22Rv1 (cell line): ENCODE measurements around the gene SYNGR2.
A peak's percentile ranks its signal among the peaks of the same experiment; 100 is the strongest.

Experiments
- H3K27ac ChIP-seq: fragments of 450-650 bp; 2 replicates; pipeline ENCODE4 v1.5.1; 2017
- ZFX ChIP-seq: fragments of 450-650 bp; IDR thresholded peaks from 2 replicates; pipeline ENCODE4 v1.6.1; 2017; ENCODE audit warnings: antibody characterized with exemption, borderline replicate concordance
- TF ChIP-seq, protein P1 (sequence below): fragments of 450-650 bp; IDR thresholded peaks from 2 replicates; pipeline ENCODE4 v1.5.1; 2017; ENCODE audit warnings: mild to moderate bottlenecking

SYNGR2 gene

DNA sequence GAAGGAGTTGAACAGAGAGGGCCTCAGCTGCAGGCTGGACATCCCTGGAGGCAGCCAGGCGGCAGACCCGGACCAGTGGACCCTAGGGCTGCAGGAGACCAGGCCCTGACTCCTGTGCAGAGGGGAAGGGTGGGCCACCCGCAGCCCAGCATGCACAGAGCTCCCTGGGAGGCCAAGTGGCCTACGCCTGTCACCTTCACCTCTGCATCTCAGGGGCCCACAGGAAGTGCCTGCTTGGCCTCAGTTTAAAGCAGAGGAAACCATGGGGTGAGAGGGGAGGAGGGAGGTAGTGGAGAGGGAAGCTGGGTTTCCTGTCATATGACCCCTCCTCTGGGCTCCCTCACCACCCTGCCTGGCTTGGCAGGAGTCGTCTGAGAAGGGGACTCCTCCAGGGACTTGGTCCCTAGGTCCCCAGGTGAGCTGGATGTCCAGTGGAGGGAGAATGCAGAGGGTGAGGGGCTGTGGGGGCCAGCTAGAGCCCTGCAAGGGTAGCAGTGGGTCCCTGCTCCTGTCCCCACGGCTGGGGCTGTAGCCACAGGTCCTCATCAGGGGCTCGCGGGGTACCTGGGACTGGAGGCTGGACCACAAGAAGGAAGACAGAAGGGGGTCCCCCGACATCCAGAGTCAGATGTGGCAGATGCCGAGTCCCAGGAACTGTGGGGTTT is 37.8 kb upstream of the SYNGR2 start, which contains the start of gene TMC8:
Gene TMC8, plus strand, starts transcription at position 335 of the 665 bp plus-strand sequence. CDS start 818 bp downstream, outside the sequence.
- no peak within 1 kb of the TSS for H3K27ac ChIP-seq
- TF ChIP-seq, protein P1, sequence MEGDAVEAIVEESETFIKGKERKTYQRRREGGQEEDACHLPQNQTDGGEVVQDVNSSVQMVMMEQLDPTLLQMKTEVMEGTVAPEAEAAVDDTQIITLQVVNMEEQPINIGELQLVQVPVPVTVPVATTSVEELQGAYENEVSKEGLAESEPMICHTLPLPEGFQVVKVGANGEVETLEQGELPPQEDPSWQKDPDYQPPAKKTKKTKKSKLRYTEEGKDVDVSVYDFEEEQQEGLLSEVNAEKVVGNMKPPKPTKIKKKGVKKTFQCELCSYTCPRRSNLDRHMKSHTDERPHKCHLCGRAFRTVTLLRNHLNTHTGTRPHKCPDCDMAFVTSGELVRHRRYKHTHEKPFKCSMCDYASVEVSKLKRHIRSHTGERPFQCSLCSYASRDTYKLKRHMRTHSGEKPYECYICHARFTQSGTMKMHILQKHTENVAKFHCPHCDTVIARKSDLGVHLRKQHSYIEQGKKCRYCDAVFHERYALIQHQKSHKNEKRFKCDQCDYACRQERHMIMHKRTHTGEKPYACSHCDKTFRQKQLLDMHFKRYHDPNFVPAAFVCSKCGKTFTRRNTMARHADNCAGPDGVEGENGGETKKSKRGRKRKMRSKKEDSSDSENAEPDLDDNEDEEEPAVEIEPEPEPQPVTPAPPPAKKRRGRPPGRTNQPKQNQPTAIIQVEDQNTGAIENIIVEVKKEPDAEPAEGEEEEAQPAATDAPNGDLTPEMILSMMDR: no peak
- no peak for TF ChIP-seq ZFX

DNA sequence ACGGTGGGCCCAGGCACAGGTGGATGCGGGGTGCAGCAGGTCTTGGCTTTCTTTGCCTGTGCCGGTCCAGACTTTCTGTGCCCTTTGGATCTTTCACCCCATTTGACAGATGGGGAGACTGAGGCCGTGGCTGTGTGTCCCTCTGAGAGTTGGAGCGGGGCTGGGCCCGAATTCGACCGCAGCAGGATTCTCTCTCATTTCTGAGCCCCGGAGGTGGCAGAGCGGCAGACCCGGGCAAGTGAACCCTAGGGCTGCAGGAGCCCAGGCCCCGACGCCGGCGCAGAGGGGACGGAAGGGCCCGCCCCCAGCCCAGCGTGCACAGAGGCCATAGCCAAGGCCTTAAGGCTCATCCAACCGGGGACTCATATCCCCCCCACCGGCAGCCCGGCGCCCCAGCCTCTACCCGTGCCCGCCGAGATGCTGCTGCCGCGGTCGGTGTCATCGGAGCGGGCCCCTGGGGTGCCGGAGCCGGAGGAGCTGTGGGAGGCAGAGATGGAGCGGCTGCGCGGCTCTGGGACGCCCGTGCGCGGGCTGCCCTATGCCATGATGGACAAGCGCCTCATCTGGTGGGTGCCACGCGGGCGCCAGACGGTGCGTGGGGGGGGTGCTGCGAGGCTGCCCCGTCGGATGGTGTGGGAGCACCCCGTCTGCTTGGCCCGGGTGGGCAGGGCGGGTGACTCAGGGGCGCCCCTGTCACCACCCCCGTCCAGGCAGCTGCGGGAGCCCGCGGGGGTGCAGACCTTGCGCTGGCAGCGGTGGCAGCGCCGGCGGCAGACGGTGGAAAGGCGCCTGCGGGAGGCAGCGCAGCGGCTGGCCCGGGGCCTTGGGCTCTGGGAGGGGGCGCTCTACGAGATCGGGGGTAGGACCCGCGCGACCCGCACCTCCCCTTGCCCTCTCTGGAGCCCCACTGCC is 37.0 kb upstream of the SYNGR2 start:
- H3K27ac ChIP-seq: no peak overlapping the region
- no peak for TF ChIP-seq ZFX
- TF ChIP-seq, protein P1: no peak; the same call in 1 of the 2 replicates

DNA sequence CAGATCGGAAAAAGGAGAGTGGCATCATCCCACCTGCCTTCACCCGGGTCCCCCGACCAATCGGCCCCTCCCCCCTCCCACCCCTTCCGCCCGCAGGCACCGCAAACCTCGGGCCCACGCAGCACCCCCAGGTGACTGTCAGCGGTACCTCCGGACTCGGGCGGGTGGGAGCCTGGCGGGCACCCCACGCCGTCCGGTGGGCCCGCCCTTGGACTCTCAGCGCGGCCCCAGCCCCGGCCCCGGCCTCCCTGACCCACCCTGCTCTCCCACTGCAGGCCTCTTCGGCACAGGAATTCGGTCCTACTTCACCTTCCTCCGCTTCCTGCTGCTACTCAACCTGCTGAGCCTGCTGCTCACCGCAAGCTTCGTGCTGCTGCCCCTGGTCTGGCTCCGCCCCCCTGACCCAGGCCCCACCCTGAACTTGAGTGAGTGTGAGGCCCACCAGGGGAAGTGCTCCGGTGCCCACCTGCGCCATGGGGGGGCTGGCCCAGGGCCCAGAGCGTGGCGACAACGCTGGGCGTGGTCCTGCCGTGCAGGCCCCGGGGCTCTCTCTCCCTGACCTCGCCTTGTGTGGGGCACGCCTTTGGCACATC is 36.2 kb upstream of the SYNGR2 start:
- TF ChIP-seq, protein P1: no peak; the same call in 1 of the 2 replicates
- no peak for TF ChIP-seq ZFX
- H3K27ac ChIP-seq: no peak overlapping the region

DNA sequence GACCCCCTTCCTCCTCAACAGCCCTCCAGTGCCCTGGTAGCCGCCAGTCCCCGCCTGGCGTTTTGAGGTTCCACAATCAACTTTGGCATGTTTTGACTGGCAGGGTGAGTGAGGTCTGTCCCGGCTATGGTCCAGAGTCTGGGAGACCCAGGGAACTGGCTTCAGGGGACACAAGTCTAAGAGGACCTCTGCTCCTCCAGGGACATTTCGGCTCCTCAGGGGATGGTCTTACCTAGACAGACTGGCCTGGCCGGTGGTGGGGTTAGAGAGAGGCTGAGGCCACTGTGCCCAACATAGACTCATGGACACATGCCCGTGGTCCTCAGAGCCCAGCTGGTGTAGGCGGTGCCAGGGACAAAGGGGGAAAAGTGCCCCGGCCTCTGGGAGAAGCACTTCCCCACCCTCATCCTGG is 35.6 kb upstream of the SYNGR2 start:
- no peak overlapping the region for H3K27ac ChIP-seq

DNA sequence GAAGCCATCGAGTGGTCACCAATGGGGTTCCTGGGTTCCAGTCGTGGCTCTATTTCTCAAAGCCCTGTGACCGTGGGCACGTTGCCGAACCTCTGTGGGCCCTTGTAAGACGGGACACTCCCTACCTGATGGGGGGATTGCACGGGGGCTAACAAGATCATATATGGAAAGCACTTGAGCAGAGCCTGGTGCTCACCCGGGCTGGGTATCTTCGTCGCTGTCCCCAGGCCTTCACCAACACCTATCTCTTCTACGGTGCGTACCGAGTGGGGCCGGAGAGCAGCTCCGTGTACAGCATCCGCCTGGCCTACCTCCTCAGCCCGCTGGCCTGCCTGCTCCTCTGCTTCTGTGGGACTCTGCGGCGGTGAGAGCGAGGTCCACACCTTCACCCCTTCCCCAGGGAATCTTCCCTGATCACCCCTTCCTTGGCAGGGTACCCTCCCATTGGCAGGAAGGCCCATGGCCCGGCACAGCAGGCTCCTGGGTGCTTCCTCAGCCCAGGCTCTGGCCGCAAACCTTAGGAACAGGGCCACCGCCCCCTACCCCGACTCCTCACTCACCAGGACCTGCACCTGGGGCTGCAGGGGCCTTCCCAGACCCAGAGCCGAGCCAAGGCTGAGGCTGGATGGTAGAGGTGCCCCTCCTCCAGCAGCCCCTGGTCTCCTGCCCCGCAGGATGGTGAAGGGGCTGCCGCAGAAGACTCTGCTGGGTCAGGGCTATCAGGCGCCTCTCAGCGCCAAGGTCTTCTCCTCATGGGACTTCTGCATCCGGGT is 35.0 kb upstream of the SYNGR2 start:
- H3K27ac ChIP-seq: no peak overlapping the region
- TF ChIP-seq, protein P1: no peak
- no peak for TF ChIP-seq ZFX

More for the DNA sequence above, 35.6 kb upstream of the SYNGR2 start:
- no peak for TF ChIP-seq ZFX
- TF ChIP-seq, protein P1: no peak

DNA sequence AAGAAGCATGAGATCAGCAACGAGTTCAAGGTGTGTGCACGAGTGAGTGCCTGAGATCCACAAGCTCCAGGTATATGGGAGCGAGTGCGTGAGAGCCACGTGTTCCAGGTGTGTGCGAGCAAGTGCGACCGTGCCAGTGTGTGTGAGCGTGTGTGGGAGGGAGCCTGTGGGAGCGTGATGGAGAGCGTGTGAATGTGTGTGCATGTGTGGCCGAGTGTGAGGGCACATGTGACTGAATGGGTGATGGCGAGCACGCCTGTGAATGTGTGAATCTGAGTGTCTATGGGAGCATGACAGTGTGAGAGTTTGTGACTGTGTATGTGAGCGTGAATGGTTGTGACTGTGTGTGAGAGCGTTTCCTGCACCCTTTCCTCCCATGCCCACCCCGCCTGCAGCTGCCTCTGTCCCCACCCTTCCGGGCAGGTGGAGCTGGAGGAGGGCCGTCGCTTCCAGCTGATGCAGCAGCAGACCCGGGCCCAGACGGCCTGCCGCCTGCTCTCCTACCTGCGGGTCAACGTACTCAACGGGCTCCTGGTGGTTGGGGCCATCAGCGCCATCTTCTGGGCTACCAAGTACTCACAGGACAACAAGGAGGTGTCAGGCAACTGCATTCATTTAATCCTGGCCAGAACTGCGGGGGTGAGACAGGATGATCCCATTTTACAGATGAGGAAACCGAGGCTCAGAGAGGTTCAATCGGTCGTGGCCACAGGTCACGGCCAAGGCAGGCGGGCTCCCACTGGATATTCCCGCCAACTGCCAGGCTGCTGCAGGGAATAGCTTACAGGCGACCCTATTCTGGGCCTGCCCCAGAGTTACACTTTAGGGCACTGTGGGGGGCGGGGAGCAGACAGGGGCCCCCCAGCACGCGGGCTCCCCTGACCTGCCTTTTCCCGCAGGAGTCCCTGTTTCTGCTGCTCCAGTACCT is 34.1 kb upstream of the SYNGR2 start:
- H3K27ac ChIP-seq: no peak overlapping the region
- no peak for TF ChIP-seq ZFX
- TF ChIP-seq, protein P1: peak; percentile 89
